ENCODE measurements around the gene SEZ6. TPM values are rescaled to one million over a fixed set of nuclear protein-coding genes. Genes with fewer than 3 reads are reported as not detected.

Gene SEZ6
- total RNA-seq, 1 experiment from 2014 or later = 2.6 TPM

DNA sequence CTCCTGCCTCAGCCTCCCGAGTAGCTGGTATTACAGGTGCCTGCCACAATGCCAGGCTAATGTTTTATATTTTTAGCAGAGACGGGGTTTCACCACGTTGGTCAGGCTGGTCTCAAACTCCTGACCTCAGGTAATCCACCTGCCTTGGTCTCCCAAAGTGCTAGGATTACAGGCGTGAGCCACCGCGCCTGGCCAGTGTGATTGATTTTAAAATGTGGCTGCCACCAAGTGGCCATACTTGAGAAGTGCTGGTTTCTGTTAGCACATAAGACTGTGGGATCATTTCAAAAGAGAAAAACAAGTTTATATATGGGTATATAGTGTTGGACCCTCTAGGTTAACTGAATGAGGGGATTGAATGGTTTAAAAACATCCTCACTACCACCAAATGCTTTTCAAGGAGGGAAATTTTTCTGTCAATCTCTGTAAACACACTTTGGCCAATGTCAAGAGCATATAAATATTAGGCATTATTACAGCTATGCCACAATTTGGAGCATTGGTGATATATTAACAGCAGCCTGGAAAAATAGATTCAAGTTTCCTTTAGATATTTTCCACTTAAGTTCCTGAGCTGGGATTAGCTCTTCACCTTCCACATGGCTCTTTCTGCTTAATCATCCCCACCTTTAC lies 89.4 kb downstream of the SEZ6 start:
- H3K9me3 ChIP-seq (ENCODE audit: low read depth, low read length, poor library complexity, severe bottlenecking) = no peaks in the 10 kb centered on the region
- no peaks in the 10 kb centered on the region for H3K27me3 ChIP-seq (replicated peaks; ENCODE audit: insufficient read depth, low read depth, low read length, poor library complexity)
- intact Hi-C loops (cut with micrococcal nuclease; ENCODE audit: unreplicated experiment) = loop anchor here (2.0 kb wide), 1 partner anchor 192 kb away; no protein-coding TSS in a partner anchor
- TF ChIP-seq, protein P1, sequence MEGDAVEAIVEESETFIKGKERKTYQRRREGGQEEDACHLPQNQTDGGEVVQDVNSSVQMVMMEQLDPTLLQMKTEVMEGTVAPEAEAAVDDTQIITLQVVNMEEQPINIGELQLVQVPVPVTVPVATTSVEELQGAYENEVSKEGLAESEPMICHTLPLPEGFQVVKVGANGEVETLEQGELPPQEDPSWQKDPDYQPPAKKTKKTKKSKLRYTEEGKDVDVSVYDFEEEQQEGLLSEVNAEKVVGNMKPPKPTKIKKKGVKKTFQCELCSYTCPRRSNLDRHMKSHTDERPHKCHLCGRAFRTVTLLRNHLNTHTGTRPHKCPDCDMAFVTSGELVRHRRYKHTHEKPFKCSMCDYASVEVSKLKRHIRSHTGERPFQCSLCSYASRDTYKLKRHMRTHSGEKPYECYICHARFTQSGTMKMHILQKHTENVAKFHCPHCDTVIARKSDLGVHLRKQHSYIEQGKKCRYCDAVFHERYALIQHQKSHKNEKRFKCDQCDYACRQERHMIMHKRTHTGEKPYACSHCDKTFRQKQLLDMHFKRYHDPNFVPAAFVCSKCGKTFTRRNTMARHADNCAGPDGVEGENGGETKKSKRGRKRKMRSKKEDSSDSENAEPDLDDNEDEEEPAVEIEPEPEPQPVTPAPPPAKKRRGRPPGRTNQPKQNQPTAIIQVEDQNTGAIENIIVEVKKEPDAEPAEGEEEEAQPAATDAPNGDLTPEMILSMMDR (conservative IDR thresholded peaks at IDR 0.05; ENCODE audit: low read depth, low read length) = peak; percentile 73
- no peak for TF ChIP-seq EZH2 (IDR thresholded peaks at IDR 0.05; ENCODE audit: borderline replicate concordance, low read depth, low read length, poor library complexity, severe bottlenecking)
- H3K4me1 ChIP-seq (ENCODE audit: insufficient read depth, low read length, poor library complexity, severe bottlenecking) = no peaks in the 10 kb centered on the region
- H3K4me3 ChIP-seq (ENCODE audit: low read depth, low read length, poor library complexity, severe bottlenecking) = no peak overlapping the region
- CTCF ChIA-PET = interaction anchor here (0.7 to 2.3 kb wide), 4 partner anchors 94 to 190 kb away, joined by 3 to 13 read pairs (median 4); partner anchors contain the start of gene TLCD1
- POLR2A ChIA-PET (ENCODE audit: low non-redundant PET) = interaction anchor here (0.6 kb wide), 1 partner anchor 195 kb away, joined by 8 read pairs; no protein-coding TSS in a partner anchor
- DNase-seq (ENCODE audit: low spot score) = peak; percentile 60
- H3K36me3 ChIP-seq (ENCODE audit: insufficient read depth, low read length, poor library complexity, severe bottlenecking) = peaks cover 95% of the 10 kb centered on the region
- H3K27ac ChIP-seq (ENCODE audit: low read depth, low read length, poor library complexity, severe bottlenecking) = no peak overlapping the region
- BruUV-seq (replicated peaks) = no TSS peak

DNA sequence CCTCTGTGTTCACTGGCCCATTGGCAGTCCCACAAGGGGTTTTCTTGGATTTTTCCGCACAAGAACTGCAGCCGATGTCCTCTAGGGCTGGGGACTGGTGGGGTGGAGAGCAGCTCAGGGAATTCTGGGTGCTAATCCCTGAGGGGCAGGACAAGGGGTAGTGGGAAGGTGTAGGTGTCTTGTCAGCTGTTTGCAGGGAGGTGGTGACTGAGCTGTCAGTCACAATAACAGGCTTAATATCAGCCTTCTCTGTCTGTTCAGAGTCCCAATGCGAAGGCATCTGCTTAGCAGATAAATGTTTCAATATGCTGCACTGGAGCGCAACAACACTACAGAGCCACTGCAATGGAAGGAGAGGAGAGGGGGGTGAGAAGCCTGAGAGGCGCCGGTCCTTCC lies 92.9 kb downstream of the SEZ6 start:
- BruUV-seq (replicated peaks) = no TSS peak

DNA sequence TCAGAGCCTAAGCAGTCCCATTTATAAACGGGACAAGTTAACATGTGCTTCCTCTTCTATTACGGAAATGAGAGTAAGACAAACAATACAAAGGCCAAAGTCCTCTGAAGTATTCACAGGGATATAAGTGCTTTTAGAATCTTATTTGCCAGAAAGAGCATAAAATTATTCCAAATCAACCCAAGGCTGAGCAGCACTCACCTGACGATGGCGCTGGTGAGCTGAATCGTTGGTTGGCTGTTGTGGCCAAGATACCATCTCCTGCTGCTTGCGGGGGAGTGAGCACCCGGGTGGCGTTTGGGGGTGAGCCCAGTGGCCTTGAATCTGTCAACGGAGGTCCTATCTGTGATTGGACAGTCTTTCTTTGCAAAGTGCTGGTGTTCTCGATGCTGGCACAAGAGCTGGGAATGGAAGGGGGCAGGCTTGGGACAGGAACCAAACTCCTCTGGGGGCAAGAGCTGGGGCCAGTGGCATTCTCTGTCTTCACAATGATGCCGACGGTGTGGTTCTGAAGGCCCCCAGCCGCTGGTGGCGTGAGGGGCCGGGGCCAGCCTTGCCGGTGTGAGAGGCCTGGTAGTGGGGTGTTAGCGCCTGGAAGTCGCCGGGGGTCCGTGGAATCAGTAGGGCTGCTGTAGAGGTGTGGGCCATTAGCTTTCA lies 93.4 kb downstream of the SEZ6 start:
- TF ChIP-seq, protein P1 (conservative IDR thresholded peaks at IDR 0.05; ENCODE audit: low read depth, low read length) = peak; percentile 75
- no peak for TF ChIP-seq EZH2 (IDR thresholded peaks at IDR 0.05; ENCODE audit: borderline replicate concordance, low read depth, low read length, poor library complexity, severe bottlenecking)
- Histone ChIP-seq H3K36me3 (ENCODE audit: insufficient read depth, low read length, poor library complexity, severe bottlenecking) (peaks cover 97% of the 10 kb centered on the region), H3K4me1 (ENCODE audit: insufficient read depth, low read length, poor library complexity, severe bottlenecking) (peaks cover 5% of the 10 kb centered on the region), H3K27me3 (replicated peaks; ENCODE audit: insufficient read depth, low read depth, low read length, poor library complexity) (no peaks in the 10 kb centered on the region), H3K27ac (ENCODE audit: low read depth, low read length, poor library complexity, severe bottlenecking) (no peak overlapping the region), H3K4me3 (ENCODE audit: low read depth, low read length, poor library complexity, severe bottlenecking) (no peak overlapping the region), H3K9me3 (ENCODE audit: low read depth, low read length, poor library complexity, severe bottlenecking) (no peaks in the 10 kb centered on the region)
- CTCF ChIA-PET = interaction anchor here (0.6 to 1.4 kb wide), 7 partner anchors 14 to 212 kb away, joined by 3 to 6 read pairs (median 4); partner anchors contain the start of gene TLCD1
- peak; percentile 65 for DNase-seq (ENCODE audit: low spot score)
- no TSS peak for BruUV-seq (replicated peaks)
- intact Hi-C loops (cut with micrococcal nuclease; ENCODE audit: unreplicated experiment) = no loop called here
- POLR2A ChIA-PET (ENCODE audit: low non-redundant PET) = interaction anchor here (0.6 kb wide), 2 partner anchors 39 to 70 kb away, joined by 5 to 8 read pairs; partner anchors contain the start of genes FAM222B and PHF12

More for the DNA sequence above, 92.9 kb downstream of the SEZ6 start:
- intact Hi-C loops (cut with micrococcal nuclease; ENCODE audit: unreplicated experiment) = no loop called here
- peaks cover 5% of the 10 kb centered on the region for H3K4me1 ChIP-seq (ENCODE audit: insufficient read depth, low read length, poor library complexity, severe bottlenecking)
- no peaks in the 10 kb centered on the region for H3K9me3 ChIP-seq (ENCODE audit: low read depth, low read length, poor library complexity, severe bottlenecking)
- no peak overlapping the region for H3K27ac ChIP-seq (ENCODE audit: low read depth, low read length, poor library complexity, severe bottlenecking)
- ChIA-PET POLR2A (ENCODE audit: low non-redundant PET) (no interaction called here), CTCF (interaction anchor here (0.8 to 1.4 kb wide), 5 partner anchors 15 to 211 kb away, joined by 3 to 5 read pairs (median 4); partner anchors contain the start of gene TLCD1)
- TF ChIP-seq, protein P1 (conservative IDR thresholded peaks at IDR 0.05; ENCODE audit: low read depth, low read length) = no peak
- TF ChIP-seq EZH2 (IDR thresholded peaks at IDR 0.05; ENCODE audit: borderline replicate concordance, low read depth, low read length, poor library complexity, severe bottlenecking) = no peak
- no peak overlapping the region for H3K4me3 ChIP-seq (ENCODE audit: low read depth, low read length, poor library complexity, severe bottlenecking)
- no peak for DNase-seq (ENCODE audit: low spot score)
- peaks cover 98% of the 10 kb centered on the region for H3K36me3 ChIP-seq (ENCODE audit: insufficient read depth, low read length, poor library complexity, severe bottlenecking)
- no peaks in the 10 kb centered on the region for H3K27me3 ChIP-seq (replicated peaks; ENCODE audit: insufficient read depth, low read depth, low read length, poor library complexity)
